Activated naive CD8-positive, alpha-beta T cell treated with anti-CD3 and anti-CD28 coated beads, Interleukin-2, amount 10 ng/mL, durations not matched to agents 7 days and 5 days (primary cell): ENCODE measurements around the gene DNM1L. TPM values are rescaled to one million over a fixed set of nuclear protein-coding genes. Genes with fewer than 3 reads are reported as not detected.
A peak's percentile ranks its signal among the peaks of the same experiment; 100 is the strongest.

Experiments
- ATAC-seq: fragments of 150-1000 bp; cut with Tn5 transposase; one replicate; pipeline ENCODE4 v1.10.0; 2021; ENCODE audit warnings: low read depth, moderate library complexity
- POLR2A ChIA-PET: fragments of 350-600 bp; sonication (Branson Sonifier 250); formaldehyde crosslinking; loops from one replicate; lab custom pipeline; 2021; ENCODE audit warnings: antibody characterized with exemption; lab: Charles Lee
- DNase-seq: peaks from one replicate; pipeline ENCODE4 v3.0.0; 2021
- H3K27ac Mint-ChIP-seq: one replicate; pipeline ENCODE4 v1.8.0; 2022; ENCODE audit warnings: mild to moderate bottlenecking, mixed read lengths
- H3K27me3 Mint-ChIP-seq: one replicate; pipeline ENCODE4 v1.8.0; 2022; ENCODE audit warnings: mild to moderate bottlenecking, moderate library complexity, mixed read lengths
- H3K36me3 Mint-ChIP-seq: one replicate; pipeline ENCODE4 v1.8.0; 2021; ENCODE audit warnings: mild to moderate bottlenecking, mixed read lengths
- H3K4me1 Mint-ChIP-seq: one replicate; pipeline ENCODE4 v1.8.0; 2021; ENCODE audit warnings: mixed read lengths
- H3K4me3 Mint-ChIP-seq: one replicate; pipeline ENCODE4 v1.8.0; 2022; ENCODE audit warnings: mild to moderate bottlenecking, moderate library complexity, mixed read lengths
- H3K9me3 Mint-ChIP-seq: one replicate; pipeline ENCODE4 v1.8.0; 2021; ENCODE audit warnings: mixed read lengths
- total RNA-seq, 2 experiments: library from RNA; stranded (reverse); gene quantifications; one replicate each; pipeline ENCODE4 v1.2.3, GENCODE V29; 2021

DNM1L gene
- total RNA-seq, 2 experiments from 2014 or later, result 58.5 to 59.5 TPM

GRCh38 chr12:32754111-32754510 lies 75.0 kb downstream of the DNM1L start:
- H3K9me3 Mint-ChIP-seq, result no peaks in the 10 kb centered on the region
- H3K4me1 Mint-ChIP-seq, result peaks cover 21% of the 10 kb centered on the region
- peaks cover 18% of the 10 kb centered on the region for H3K36me3 Mint-ChIP-seq
- H3K27me3 Mint-ChIP-seq, result no peaks in the 10 kb centered on the region
- H3K27ac Mint-ChIP-seq, result peak overlapping the region; percentile 41
- no peak for ATAC-seq
- DNase-seq, result no peak
- POLR2A ChIA-PET, result interaction anchor here (0.7 to 2.0 kb wide), 5 partner anchors 10 to 1101 kb away, joined by 3 to 14 read pairs (median 3); partner anchors contain the start of gene DNM1L
- peak overlapping the region; percentile 84 for H3K4me3 Mint-ChIP-seq

DNA sequence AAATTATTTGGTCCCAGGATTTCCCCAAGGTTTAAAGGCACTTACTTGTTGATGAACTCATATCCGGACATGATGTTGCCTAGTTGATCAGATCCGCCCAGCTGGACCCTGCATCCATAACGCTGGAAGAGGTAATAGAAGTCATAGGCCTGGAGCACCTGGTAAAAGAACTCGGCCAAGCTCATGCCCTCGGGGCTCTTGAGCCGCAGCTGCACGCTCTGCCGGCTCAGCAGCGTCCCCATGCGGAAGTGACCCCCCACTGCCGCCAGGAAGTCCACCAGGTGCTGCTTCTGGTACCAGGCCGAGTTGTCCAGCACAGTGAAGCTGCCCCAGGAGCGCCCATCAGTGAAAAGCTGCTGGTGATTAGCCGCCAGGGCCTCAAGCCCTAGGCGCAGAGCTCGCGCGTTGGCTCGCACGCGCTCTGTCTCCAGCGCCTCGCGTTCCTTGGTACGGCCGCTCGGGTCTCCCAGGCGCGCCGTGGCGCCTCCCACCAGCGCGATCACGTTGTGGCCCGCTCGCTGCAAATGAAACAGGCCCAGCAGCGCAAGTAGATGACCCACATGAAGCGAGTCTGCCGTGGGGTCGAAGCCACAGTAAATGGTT lies 76.1 kb downstream of the DNM1L start:
- H3K27me3 Mint-ChIP-seq, result peaks cover 2% of the 10 kb centered on the region
- ATAC-seq, result peak; percentile 76
- H3K4me1 Mint-ChIP-seq, result peaks cover 21% of the 10 kb centered on the region
- POLR2A ChIA-PET, result interaction anchor here (0.9 to 2.0 kb wide), 7 partner anchors 21 to 1429 kb away, joined by 3 to 23 read pairs (median 4); partner anchors contain the start of genes ALG10, DNM1L and SINHCAF
- DNase-seq, result peak; percentile 83
- H3K4me3 Mint-ChIP-seq, result peak overlapping the region; percentile 84
- peaks cover 17% of the 10 kb centered on the region for H3K36me3 Mint-ChIP-seq
- H3K9me3 Mint-ChIP-seq, result no peaks in the 10 kb centered on the region
- peak overlapping the region; percentile 75 for H3K27ac Mint-ChIP-seq

- ATAC-seq (peak; percentile 91), DNase-seq (peak; percentile 79)
- H3K9me3 Mint-ChIP-seq, result no peaks in the 10 kb centered on the region
- peaks cover 12% of the 10 kb centered on the region for H3K36me3 Mint-ChIP-seq
- H3K4me3 Mint-ChIP-seq, result peak within 1 kb of the TSS; percentile 84
- H3K27ac Mint-ChIP-seq, result peak within 1 kb of the TSS; percentile 75
- peaks cover 3% of the 10 kb centered on the region for H3K27me3 Mint-ChIP-seq
- POLR2A ChIA-PET, result interaction anchor here (0.6 to 2.0 kb wide), 6 partner anchors 166 to 1430 kb away, joined by 3 to 23 read pairs (median 4); partner anchors contain the start of genes ALG10 and SINHCAF
- H3K4me1 Mint-ChIP-seq, result peaks cover 20% of the 10 kb centered on the region
These were observed 76.8 kb downstream of the DNM1L start, which contains the start of gene YARS2 for GRCh38 chr12:32755654-32756475. YARS2 (minus strand) TSS chr12:32755897; CDS start chr12:32755874, 23 bp downstream.

DNA sequence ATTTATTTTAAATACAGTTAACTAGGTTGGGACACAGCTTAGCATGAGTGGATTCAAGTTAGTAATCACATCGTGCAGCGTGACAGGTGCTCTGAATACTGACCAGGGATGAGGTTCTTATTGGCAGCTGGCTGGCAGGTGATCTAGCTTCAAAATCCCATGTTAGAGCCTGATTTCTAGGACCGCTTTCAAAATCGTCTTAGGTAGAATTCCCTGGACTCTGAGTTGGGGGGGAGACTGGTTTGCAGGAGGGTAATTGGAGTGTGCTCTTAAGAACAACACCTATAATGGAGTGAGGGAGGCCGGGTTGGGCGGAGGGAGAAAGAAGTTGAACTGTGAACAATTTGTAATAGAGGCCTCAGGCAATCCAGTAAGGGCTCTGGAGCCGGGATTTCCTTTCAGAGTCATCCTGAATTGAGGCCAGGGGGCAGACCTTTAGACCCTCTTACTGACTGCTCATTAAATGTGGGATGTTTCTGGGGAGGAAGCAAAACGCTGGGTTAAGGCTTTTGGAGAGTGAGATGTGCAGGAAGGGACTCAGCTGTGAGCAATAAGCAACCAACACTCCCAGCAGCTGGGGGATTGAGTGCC lies 77.5 kb downstream of the DNM1L start:
- DNase-seq (no peak), ATAC-seq (no peak)
- Mint-ChIP-seq H3K36me3 (peaks cover 8% of the 10 kb centered on the region), H3K27ac (peak overlapping the region; percentile 75), H3K4me1 (peaks cover 20% of the 10 kb centered on the region), H3K4me3 (peak overlapping the region; percentile 84), H3K9me3 (no peaks in the 10 kb centered on the region), H3K27me3 (peaks cover 5% of the 10 kb centered on the region)
- POLR2A ChIA-PET, result interaction anchor here (0.6 to 1.9 kb wide), 4 partner anchors 1257 to 1430 kb away, joined by 3 to 23 read pairs (median 3); partner anchors contain the start of genes ALG10 and SINHCAF

GRCh38 chr12:32757157-32757556 lies 78.1 kb downstream of the DNM1L start:
- Mint-ChIP-seq H3K4me3 (no peak overlapping the region), H3K9me3 (no peaks in the 10 kb centered on the region), H3K27me3 (peaks cover 5% of the 10 kb centered on the region), H3K36me3 (peaks cover 8% of the 10 kb centered on the region), H3K4me1 (peaks cover 20% of the 10 kb centered on the region), H3K27ac (no peak overlapping the region)
- no peak for DNase-seq
- POLR2A ChIA-PET, result interaction anchor here (0.7 kb wide), 1 partner anchor 1265 kb away, joined by 3 read pairs; the partner anchor contains the start of gene ALG10
- ATAC-seq, result no peak

- Mint-ChIP-seq H3K4me3 (no peak overlapping the region), H3K27me3 (peaks cover 9% of the 10 kb centered on the region), H3K4me1 (no peaks in the 10 kb centered on the region), H3K9me3 (no peaks in the 10 kb centered on the region), H3K36me3 (no peaks in the 10 kb centered on the region), H3K27ac (no peak overlapping the region)
- POLR2A ChIA-PET, result no interaction called here
- ATAC-seq (no peak), DNase-seq (no peak)
These were observed 82.6 kb downstream of the DNM1L start for GRCh38 chr12:32761716-32762115.

- H3K27me3 Mint-ChIP-seq, result peaks cover 9% of the 10 kb centered on the region
- no peak overlapping the region for H3K27ac Mint-ChIP-seq
- POLR2A ChIA-PET, result no interaction called here
- H3K9me3 Mint-ChIP-seq, result no peaks in the 10 kb centered on the region
- no peaks in the 10 kb centered on the region for H3K36me3 Mint-ChIP-seq
- no peaks in the 10 kb centered on the region for H3K4me1 Mint-ChIP-seq
- no peak overlapping the region for H3K4me3 Mint-ChIP-seq
- DNase-seq (no peak), ATAC-seq (no peak)
These were observed 86.8 kb downstream of the DNM1L start for GRCh38 chr12:32765906-32766305.

DNA sequence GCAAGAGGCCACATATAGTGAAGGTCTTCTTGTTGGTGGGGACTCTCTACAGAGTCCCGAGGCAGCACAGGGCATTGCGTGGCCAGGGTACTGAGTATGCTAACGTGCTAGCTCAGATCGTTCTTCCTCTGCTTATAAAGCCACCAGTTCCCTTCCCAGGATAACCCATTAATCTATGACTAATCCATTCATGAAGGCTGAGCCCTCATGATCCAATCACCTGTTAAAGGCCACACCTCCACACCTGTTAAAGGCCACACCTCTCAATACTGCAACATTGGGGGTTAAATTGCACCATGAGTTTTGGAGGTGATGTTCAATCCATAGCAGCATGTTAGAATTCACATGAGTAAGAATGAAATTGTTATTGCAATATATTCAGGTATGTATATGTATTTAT lies 89.4 kb downstream of the DNM1L start:
- POLR2A ChIA-PET, result no interaction called here
- Mint-ChIP-seq H3K4me3 (no peak overlapping the region), H3K36me3 (no peaks in the 10 kb centered on the region), H3K27ac (no peak overlapping the region), H3K4me1 (no peaks in the 10 kb centered on the region), H3K9me3 (no peaks in the 10 kb centered on the region), H3K27me3 (peaks cover 10% of the 10 kb centered on the region)
- ATAC-seq, result no peak
- no peak for DNase-seq

- no peaks in the 10 kb centered on the region for H3K36me3 Mint-ChIP-seq
- no peak for ATAC-seq
- POLR2A ChIA-PET, result no interaction called here
- DNase-seq, result no peak
- H3K4me3 Mint-ChIP-seq, result no peak overlapping the region
- no peaks in the 10 kb centered on the region for H3K4me1 Mint-ChIP-seq
- H3K9me3 Mint-ChIP-seq, result no peaks in the 10 kb centered on the region
- no peak overlapping the region for H3K27ac Mint-ChIP-seq
- H3K27me3 Mint-ChIP-seq, result peaks cover 13% of the 10 kb centered on the region
These were observed 91.0 kb downstream of the DNM1L start for GRCh38 chr12:32770141-32770540.

GRCh38 chr12:32773691-32774090 lies 94.6 kb downstream of the DNM1L start:
- no peak for DNase-seq
- Mint-ChIP-seq H3K27me3 (peaks cover 9% of the 10 kb centered on the region), H3K4me3 (no peak overlapping the region), H3K36me3 (no peaks in the 10 kb centered on the region), H3K9me3 (no peaks in the 10 kb centered on the region), H3K4me1 (no peaks in the 10 kb centered on the region), H3K27ac (no peak overlapping the region)
- no peak for ATAC-seq
- POLR2A ChIA-PET, result no interaction called here

DNA sequence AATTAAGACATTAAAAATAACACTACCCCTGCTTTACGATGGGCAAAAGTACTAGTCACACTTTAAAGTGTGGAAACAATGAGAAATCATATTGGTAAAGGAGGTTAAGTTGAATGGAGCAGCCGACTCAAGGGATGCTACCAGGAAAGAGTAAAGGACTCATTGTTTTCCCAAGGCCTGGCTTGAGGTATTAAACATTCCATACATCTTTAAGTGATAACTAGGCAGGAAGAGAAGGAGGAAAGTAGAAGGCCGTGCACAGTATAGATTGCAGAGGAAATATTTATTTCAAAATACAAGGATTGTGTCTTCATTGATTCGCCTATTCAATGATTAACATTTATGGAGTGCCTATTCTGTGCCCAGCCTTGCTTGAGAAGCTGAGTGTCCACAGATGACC lies 97.2 kb downstream of the DNM1L start:
- no peaks in the 10 kb centered on the region for H3K9me3 Mint-ChIP-seq
- POLR2A ChIA-PET, result no interaction called here
- no peak overlapping the region for H3K27ac Mint-ChIP-seq
- ATAC-seq, result no peak
- no peaks in the 10 kb centered on the region for H3K36me3 Mint-ChIP-seq
- H3K4me3 Mint-ChIP-seq, result no peak overlapping the region
- DNase-seq, result no peak
- H3K4me1 Mint-ChIP-seq, result no peaks in the 10 kb centered on the region
- peaks cover 9% of the 10 kb centered on the region for H3K27me3 Mint-ChIP-seq

DNA sequence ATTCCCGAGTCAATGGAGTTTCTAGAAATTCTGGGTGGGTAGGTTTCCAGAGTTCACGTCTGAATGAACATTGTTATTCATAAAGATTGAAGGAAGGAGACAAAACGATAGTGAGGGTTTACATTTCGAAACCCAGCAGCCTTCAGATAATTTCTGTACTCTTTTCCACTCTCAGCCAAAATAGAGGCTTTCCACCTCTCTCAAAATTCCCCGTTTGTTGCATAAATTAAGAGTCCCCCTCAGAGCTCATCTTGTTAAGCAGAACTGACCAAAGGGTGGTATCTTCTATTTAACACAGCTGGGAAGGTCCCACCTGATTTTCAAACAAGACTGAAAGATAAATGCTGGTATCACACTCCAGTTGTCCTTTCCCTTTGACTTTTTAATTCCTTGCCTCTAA lies 98.1 kb downstream of the DNM1L start:
- Mint-ChIP-seq H3K9me3 (no peaks in the 10 kb centered on the region), H3K36me3 (no peaks in the 10 kb centered on the region), H3K4me1 (no peaks in the 10 kb centered on the region), H3K4me3 (no peak overlapping the region), H3K27ac (no peak overlapping the region), H3K27me3 (peaks cover 9% of the 10 kb centered on the region)
- ATAC-seq, result no peak
- POLR2A ChIA-PET, result no interaction called here
- no peak for DNase-seq

DNA sequence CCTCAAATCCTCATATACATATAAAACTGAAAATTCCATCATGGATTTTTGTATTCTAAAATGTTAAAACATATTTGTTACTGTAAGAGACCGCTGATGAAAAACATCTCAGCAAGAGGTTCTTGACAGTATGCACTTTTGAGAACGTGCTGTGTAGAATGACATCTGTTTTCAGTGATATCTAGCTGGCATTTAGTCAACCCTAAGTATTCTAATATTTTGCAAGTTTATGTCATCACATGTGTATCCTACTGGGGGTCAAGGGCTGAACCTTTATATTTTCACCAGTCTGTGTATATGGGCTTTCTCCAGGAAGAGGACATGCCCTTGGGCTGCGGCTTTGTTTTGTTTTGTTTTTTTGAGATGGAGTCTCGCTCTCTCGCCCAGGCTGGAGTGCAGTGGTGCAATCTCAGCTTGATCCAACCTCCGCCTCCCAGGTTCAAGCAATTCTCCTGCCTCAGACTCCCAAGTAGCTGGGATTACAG lies 98.6 kb downstream of the DNM1L start:
- H3K36me3 Mint-ChIP-seq, result no peaks in the 10 kb centered on the region
- peaks cover 9% of the 10 kb centered on the region for H3K27me3 Mint-ChIP-seq
- no peak for ATAC-seq
- DNase-seq, result no peak
- no peak overlapping the region for H3K27ac Mint-ChIP-seq
- POLR2A ChIA-PET, result no interaction called here
- H3K9me3 Mint-ChIP-seq, result no peaks in the 10 kb centered on the region
- H3K4me1 Mint-ChIP-seq, result no peaks in the 10 kb centered on the region
- no peak overlapping the region for H3K4me3 Mint-ChIP-seq
